ENCODE data around the gene CNNM1. TPM values are rescaled to one million over a fixed set of nuclear protein-coding genes. Genes with fewer than 3 reads are reported as not detected.

Gene CNNM1
- total RNA-seq, 2 experiments from 2014 or later, result not detected

DNA sequence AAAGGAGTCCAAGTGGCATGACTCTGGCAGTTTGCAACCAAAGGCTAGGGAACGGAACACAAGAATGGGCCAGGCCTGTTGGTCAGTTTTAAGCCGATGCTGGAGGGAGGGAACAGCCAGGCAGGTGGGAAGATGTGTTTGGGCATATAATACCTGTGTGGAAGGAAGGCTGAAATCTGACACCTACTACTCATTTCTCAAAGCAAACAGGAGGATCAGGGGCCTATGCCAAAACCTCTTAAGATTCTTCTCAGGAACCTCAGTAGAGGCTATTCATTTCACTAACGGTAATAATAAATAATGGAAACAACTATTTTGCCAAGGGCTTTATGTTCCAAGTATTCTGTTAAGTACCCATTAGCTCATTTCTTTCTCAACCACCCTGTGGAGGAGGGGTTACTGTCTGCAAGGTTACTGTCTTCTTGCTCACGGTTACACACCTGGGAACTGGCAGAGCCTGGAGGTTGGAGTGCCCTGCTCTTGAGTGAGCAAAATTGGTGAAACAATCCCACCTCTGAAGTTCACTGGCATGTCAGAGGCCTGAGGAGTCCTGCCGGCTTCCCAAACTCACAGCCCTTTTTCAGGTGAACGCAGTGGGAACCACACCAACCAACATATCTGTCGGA, 65.7 kb downstream of the CNNM1 start:
- Mint-ChIP-seq H3K9me3 (ENCODE audit: low read depth) (no peaks in the 10 kb centered on the region), H3K36me3 (peaks cover 3% of the 10 kb centered on the region), H3K4me3 (no peak overlapping the region), H3K4me1 (peaks cover 6% of the 10 kb centered on the region), H3K27me3 (no peaks in the 10 kb centered on the region), H3K27ac (no peak overlapping the region)
- DNase-seq (no peak), ATAC-seq (no peak)
- CTCF ChIA-PET, result interaction anchor here (1.0 kb wide), 1 partner anchor 41 kb away, joined by 3 read pairs; no protein-coding TSS in a partner anchor

DNA sequence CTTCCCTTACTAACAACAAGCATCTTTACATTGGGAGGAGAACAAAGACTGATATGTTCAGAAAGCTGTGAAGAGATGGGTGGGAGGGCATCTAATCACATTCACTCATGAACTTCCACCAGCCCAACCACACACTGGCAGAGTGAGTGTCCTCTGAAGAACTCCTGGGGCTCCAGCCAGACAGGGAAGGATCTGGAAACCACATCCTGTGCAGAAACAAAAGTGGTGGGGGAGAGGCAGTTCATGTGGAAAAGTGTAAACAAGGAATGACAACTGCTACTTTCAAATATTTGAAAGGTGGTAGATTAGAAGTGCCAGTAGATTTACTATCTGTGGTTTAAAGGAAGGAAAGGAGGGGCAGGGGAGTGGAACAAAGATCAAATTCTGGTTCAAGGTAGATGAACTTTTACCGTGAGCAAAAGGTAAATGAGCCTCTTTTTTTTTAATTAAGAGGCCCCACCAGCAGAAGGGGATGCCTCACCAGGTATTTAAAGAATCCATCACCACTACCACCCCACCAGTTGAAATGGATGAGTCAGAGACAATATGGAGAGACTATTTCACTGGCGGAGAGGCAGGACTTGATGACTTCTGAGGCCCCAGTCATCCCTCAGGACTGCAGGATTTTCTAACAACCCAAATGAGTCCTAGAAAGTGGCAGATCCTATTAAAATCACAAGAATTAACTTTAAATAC, 66.7 kb downstream of the CNNM1 start:
- peaks cover 3% of the 10 kb centered on the region for H3K36me3 Mint-ChIP-seq
- no peaks in the 10 kb centered on the region for H3K27me3 Mint-ChIP-seq
- DNase-seq (no peak), ATAC-seq (no peak)
- no peak overlapping the region for H3K27ac Mint-ChIP-seq
- no peak overlapping the region for H3K4me3 Mint-ChIP-seq
- H3K4me1 Mint-ChIP-seq, result peaks cover 6% of the 10 kb centered on the region
- H3K9me3 Mint-ChIP-seq (ENCODE audit: low read depth), result no peaks in the 10 kb centered on the region
- CTCF ChIA-PET, result no interaction called here

GRCh38 chr10:99396471-99396870, 67.3 kb downstream of the CNNM1 start:
- H3K9me3 Mint-ChIP-seq (ENCODE audit: low read depth), result no peaks in the 10 kb centered on the region
- H3K36me3 Mint-ChIP-seq, result peaks cover 3% of the 10 kb centered on the region
- peaks cover 6% of the 10 kb centered on the region for H3K4me1 Mint-ChIP-seq
- no peak overlapping the region for H3K27ac Mint-ChIP-seq
- DNase-seq (no peak), ATAC-seq (no peak)
- CTCF ChIA-PET, result no interaction called here
- no peaks in the 10 kb centered on the region for H3K27me3 Mint-ChIP-seq
- H3K4me3 Mint-ChIP-seq, result no peak overlapping the region

DNA sequence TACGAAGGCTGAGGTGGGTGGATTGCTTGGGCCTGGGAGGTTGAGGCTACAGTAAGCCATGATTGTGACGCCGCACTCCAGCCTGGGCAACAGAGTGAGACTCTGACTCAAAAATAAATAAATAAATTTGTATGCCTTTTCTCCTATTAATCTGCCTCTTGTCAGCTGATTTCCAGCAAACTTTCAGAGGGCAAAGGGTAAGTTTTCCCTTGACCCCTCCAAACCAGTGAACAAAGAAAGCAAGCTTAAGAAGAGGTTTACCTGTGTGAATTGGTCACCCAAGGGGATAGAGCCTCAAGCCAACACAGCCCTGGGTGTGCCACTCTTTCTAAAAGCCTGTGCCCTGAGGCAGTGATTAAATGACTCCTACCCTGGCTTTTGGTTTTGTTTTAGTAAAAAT, 70.5 kb downstream of the CNNM1 start:
- no peaks in the 10 kb centered on the region for H3K9me3 Mint-ChIP-seq (ENCODE audit: low read depth)
- DNase-seq (no peak), ATAC-seq (no peak)
- peaks cover 5% of the 10 kb centered on the region for H3K36me3 Mint-ChIP-seq
- no peaks in the 10 kb centered on the region for H3K27me3 Mint-ChIP-seq
- no peaks in the 10 kb centered on the region for H3K4me1 Mint-ChIP-seq
- no peak overlapping the region for H3K27ac Mint-ChIP-seq
- no peak overlapping the region for H3K4me3 Mint-ChIP-seq
- CTCF ChIA-PET, result no interaction called here

- H3K4me3 Mint-ChIP-seq, result no peak overlapping the region
- CTCF ChIA-PET, result interaction anchor here (0.5 to 1.7 kb wide), 2 partner anchors 11 to 1009 kb away, joined by 3 read pairs; no protein-coding TSS in a partner anchor
- no peak overlapping the region for H3K27ac Mint-ChIP-seq
- no peaks in the 10 kb centered on the region for H3K4me1 Mint-ChIP-seq
- H3K36me3 Mint-ChIP-seq, result peaks cover 13% of the 10 kb centered on the region
- DNase-seq, result no peak
- ATAC-seq, result no peak
- H3K27me3 Mint-ChIP-seq, result no peaks in the 10 kb centered on the region
- no peaks in the 10 kb centered on the region for H3K9me3 Mint-ChIP-seq (ENCODE audit: low read depth)
Measured at GRCh38 chr10:99403674-99404073, 74.5 kb downstream of the CNNM1 start.

- DNase-seq, result no peak
- ATAC-seq, result no peak
- Mint-ChIP-seq H3K36me3 (peaks cover 13% of the 10 kb centered on the region), H3K27ac (no peak overlapping the region), H3K27me3 (no peaks in the 10 kb centered on the region), H3K9me3 (ENCODE audit: low read depth) (no peaks in the 10 kb centered on the region), H3K4me1 (no peaks in the 10 kb centered on the region), H3K4me3 (no peak overlapping the region)
- CTCF ChIA-PET, result no interaction called here
Measured at GRCh38 chr10:99406149-99406548, 77.0 kb downstream of the CNNM1 start.

GRCh38 chr10:99410146-99410545, 81.0 kb downstream of the CNNM1 start:
- no peaks in the 10 kb centered on the region for H3K4me1 Mint-ChIP-seq
- no peaks in the 10 kb centered on the region for H3K9me3 Mint-ChIP-seq (ENCODE audit: low read depth)
- no peak overlapping the region for H3K4me3 Mint-ChIP-seq
- CTCF ChIA-PET, result no interaction called here
- H3K27ac Mint-ChIP-seq, result no peak overlapping the region
- peaks cover 17% of the 10 kb centered on the region for H3K36me3 Mint-ChIP-seq
- ATAC-seq, result no peak
- no peak for DNase-seq
- no peaks in the 10 kb centered on the region for H3K27me3 Mint-ChIP-seq

DNA sequence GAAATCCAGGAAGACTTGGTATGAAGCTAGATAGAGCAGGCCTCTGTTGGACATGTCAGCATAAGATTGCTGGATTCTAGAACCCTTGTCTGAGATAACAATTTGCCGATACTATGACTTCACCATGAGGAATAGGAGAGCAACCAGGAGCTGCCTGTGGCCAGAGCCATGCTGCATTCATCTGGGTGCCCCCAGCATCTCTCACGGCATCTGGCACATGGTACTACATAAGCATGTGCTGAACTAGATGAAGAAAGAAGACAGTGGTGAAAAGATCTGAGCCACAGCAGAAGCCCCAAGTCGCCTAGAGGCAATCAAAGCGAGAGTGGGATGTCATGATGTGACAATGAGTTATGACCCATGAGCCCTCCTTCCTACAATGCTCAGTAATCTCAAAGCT, 81.7 kb downstream of the CNNM1 start:
- CTCF ChIA-PET, result no interaction called here
- ATAC-seq (no peak), DNase-seq (no peak)
- no peak overlapping the region for H3K4me3 Mint-ChIP-seq
- peaks cover 13% of the 10 kb centered on the region for H3K36me3 Mint-ChIP-seq
- no peaks in the 10 kb centered on the region for H3K4me1 Mint-ChIP-seq
- no peaks in the 10 kb centered on the region for H3K27me3 Mint-ChIP-seq
- no peak overlapping the region for H3K27ac Mint-ChIP-seq
- no peaks in the 10 kb centered on the region for H3K9me3 Mint-ChIP-seq (ENCODE audit: low read depth)

DNA sequence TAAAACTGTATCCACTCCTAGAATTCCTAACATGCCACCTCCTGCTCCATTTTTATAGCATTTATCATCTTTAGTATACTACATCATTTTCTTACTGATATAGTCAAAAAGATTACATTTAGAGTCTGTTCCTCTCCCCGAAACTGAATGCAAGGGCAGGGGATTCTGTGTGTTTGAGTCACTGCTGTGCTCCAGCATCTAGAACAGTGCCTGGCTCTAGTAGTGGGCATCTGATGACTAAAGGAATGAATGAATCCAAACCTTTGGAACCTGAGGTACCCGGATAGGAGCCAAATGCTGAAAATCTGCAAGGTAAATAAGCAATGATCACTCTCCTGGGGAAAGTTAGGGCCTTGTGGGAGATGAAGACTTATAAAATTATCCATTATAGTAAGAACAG, 82.4 kb downstream of the CNNM1 start:
- no peaks in the 10 kb centered on the region for H3K4me1 Mint-ChIP-seq
- no peak overlapping the region for H3K27ac Mint-ChIP-seq
- no peaks in the 10 kb centered on the region for H3K9me3 Mint-ChIP-seq (ENCODE audit: low read depth)
- ATAC-seq (no peak), DNase-seq (no peak)
- CTCF ChIA-PET, result interaction anchor here (1.3 kb wide), 1 partner anchor 20 kb away, joined by 3 read pairs; no protein-coding TSS in a partner anchor
- no peaks in the 10 kb centered on the region for H3K27me3 Mint-ChIP-seq
- peaks cover 16% of the 10 kb centered on the region for H3K36me3 Mint-ChIP-seq
- H3K4me3 Mint-ChIP-seq, result no peak overlapping the region

GRCh38 chr10:99412099-99412498, 82.9 kb downstream of the CNNM1 start:
- H3K9me3 Mint-ChIP-seq (ENCODE audit: low read depth), result no peaks in the 10 kb centered on the region
- H3K36me3 Mint-ChIP-seq, result peaks cover 15% of the 10 kb centered on the region
- DNase-seq (no peak), ATAC-seq (no peak)
- CTCF ChIA-PET, result interaction anchor here (1.3 kb wide), 1 partner anchor 20 kb away, joined by 3 read pairs; no protein-coding TSS in a partner anchor
- no peak overlapping the region for H3K4me3 Mint-ChIP-seq
- H3K4me1 Mint-ChIP-seq, result no peaks in the 10 kb centered on the region
- H3K27ac Mint-ChIP-seq, result no peak overlapping the region
- H3K27me3 Mint-ChIP-seq, result no peaks in the 10 kb centered on the region

GRCh38 chr10:99418910-99419624, 89.9 kb downstream of the CNNM1 start:
- no peak overlapping the region for H3K27ac Mint-ChIP-seq
- H3K9me3 Mint-ChIP-seq (ENCODE audit: low read depth), result no peaks in the 10 kb centered on the region
- ATAC-seq, result no peak
- H3K36me3 Mint-ChIP-seq, result peaks cover 39% of the 10 kb centered on the region
- H3K4me3 Mint-ChIP-seq, result no peak overlapping the region
- H3K4me1 Mint-ChIP-seq, result no peaks in the 10 kb centered on the region
- CTCF ChIA-PET, result no interaction called here
- H3K27me3 Mint-ChIP-seq, result no peaks in the 10 kb centered on the region
- DNase-seq, result no peak

- Mint-ChIP-seq H3K27me3 (no peaks in the 10 kb centered on the region), H3K27ac (no peak overlapping the region), H3K9me3 (ENCODE audit: low read depth) (no peaks in the 10 kb centered on the region), H3K36me3 (peaks cover 37% of the 10 kb centered on the region), H3K4me3 (no peak overlapping the region), H3K4me1 (no peaks in the 10 kb centered on the region)
- DNase-seq, result no peak
- no peak for ATAC-seq
- CTCF ChIA-PET, result no interaction called here
Measured at GRCh38 chr10:99419688-99420087, 90.5 kb downstream of the CNNM1 start.

DNA sequence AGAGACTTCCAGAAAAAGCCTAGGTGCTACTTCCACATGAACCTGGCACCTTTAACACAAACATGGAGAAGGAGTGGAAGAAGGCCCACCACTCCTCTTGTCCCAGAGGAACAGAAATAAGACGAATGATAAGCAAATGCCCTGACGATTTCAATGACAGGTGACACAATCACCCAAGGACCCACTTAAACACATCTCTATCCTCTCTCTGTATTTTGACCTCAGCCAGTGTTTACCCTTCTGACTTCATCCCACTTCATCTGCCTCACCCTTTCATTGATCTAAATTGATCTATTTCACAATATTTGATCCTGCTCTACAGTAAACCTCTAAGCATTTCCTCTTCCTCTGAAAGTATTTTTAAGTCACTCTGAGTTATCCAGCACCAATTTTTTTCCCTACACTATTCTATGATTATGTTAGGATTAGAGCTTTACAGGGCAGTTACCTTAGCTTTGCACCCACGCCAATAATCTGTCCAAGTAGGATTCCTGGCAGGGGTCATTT, 92.1 kb downstream of the CNNM1 start:
- DNase-seq (no peak), ATAC-seq (no peak)
- H3K27ac Mint-ChIP-seq, result no peak overlapping the region
- H3K4me1 Mint-ChIP-seq, result no peaks in the 10 kb centered on the region
- H3K4me3 Mint-ChIP-seq, result no peak overlapping the region
- H3K27me3 Mint-ChIP-seq, result no peaks in the 10 kb centered on the region
- CTCF ChIA-PET, result no interaction called here
- H3K36me3 Mint-ChIP-seq, result peaks cover 31% of the 10 kb centered on the region
- H3K9me3 Mint-ChIP-seq (ENCODE audit: low read depth), result no peaks in the 10 kb centered on the region

All from activated CD8-positive, alpha-beta memory T cell treated with anti-CD3 and anti-CD28 coated beads, Interleukin-2, amount 10 ng/mL, durations not matched to agents 7 days and 5 days (primary cell).